ENCODE data around the gene REXO1. TPM values are rescaled to one million over a fixed set of nuclear protein-coding genes. Genes with fewer than 3 reads are reported as not detected.

REXO1 gene
- total and polyA plus RNA-seq, 2 experiments from 2014 or later: 20.2 to 90.1 TPM

DNA sequence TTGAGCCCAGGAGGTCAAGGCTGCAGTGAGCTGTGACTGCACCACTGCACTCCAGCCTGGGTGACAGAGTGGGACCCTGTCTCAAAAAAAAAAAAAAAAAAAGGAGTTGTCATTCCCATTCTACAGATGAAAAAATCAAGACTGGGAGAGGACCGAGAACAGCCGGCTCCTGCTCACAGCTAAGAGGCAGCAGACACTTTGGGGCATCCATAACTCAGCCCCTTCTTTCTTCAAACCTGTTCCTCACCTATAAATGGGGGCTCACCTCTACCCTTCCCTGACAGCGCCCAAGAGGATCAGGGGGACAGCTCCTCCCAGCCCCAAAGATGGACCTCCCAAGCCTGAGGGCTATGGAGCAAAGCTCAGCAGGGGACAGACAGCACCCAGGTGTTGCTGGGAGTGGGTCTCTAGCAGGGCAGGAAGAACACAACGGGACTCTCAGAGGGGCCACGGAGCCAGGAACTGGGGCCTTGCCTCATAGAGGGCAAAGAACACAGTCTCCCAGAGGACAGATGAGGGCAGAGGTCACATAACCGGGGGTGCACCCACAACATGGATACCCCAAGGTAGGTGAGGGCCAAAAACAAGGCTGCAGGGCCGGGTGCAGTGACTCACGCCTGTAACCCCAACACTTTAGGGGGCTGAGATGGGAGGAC lies 18.5 kb upstream of the REXO1 start:
- Histone ChIP-seq H3K9me2 (ENCODE audit: insufficient read depth) (no peaks in the 10 kb centered on the region), H2AFZ (no peak overlapping the region), H3K4me2 (no peak overlapping the region), H3F3A (replicated peaks; ENCODE audit: low read depth) (0 out of 2 replicates have a peak, but pooled peaks cover 6% of the 10 kb centered on the region), H3K4me1 (ENCODE audit: insufficient read depth) (peaks cover 6% of the 10 kb centered on the region), H3K27me3 (ENCODE audit: insufficient read depth) (peaks cover 6% of the 10 kb centered on the region), H3K79me2 (replicated peaks; ENCODE audit: insufficient read depth) (peaks cover 8% of the 10 kb centered on the region), H3K27ac (ENCODE audit: low read depth) (no peak overlapping the region), H4K20me1 (replicated peaks; ENCODE audit: insufficient read depth) (no peaks in the 10 kb centered on the region; the same call in 1 of the 2 replicates), H3K36me3 (ENCODE audit: insufficient read depth) (no peaks in the 10 kb centered on the region), H3K4me3 (no peak overlapping the region)
- TF ChIP-seq EZH2 (IDR thresholded peaks at IDR 0.05; ENCODE audit: low read depth, unreplicated experiment): no peak
- TF ChIP-seq POLR2AphosphoS5 (IDR thresholded peaks at IDR 0.05; ENCODE audit: low read depth): 0 out of 2 replicates have a peak, but pooled peaks have one; percentile 13
- no peak for TF ChIP-seq ZNF114 (CRISPR knock-in tag; IDR thresholded peaks at IDR 0.05)
- TF ChIP-seq, protein P1, sequence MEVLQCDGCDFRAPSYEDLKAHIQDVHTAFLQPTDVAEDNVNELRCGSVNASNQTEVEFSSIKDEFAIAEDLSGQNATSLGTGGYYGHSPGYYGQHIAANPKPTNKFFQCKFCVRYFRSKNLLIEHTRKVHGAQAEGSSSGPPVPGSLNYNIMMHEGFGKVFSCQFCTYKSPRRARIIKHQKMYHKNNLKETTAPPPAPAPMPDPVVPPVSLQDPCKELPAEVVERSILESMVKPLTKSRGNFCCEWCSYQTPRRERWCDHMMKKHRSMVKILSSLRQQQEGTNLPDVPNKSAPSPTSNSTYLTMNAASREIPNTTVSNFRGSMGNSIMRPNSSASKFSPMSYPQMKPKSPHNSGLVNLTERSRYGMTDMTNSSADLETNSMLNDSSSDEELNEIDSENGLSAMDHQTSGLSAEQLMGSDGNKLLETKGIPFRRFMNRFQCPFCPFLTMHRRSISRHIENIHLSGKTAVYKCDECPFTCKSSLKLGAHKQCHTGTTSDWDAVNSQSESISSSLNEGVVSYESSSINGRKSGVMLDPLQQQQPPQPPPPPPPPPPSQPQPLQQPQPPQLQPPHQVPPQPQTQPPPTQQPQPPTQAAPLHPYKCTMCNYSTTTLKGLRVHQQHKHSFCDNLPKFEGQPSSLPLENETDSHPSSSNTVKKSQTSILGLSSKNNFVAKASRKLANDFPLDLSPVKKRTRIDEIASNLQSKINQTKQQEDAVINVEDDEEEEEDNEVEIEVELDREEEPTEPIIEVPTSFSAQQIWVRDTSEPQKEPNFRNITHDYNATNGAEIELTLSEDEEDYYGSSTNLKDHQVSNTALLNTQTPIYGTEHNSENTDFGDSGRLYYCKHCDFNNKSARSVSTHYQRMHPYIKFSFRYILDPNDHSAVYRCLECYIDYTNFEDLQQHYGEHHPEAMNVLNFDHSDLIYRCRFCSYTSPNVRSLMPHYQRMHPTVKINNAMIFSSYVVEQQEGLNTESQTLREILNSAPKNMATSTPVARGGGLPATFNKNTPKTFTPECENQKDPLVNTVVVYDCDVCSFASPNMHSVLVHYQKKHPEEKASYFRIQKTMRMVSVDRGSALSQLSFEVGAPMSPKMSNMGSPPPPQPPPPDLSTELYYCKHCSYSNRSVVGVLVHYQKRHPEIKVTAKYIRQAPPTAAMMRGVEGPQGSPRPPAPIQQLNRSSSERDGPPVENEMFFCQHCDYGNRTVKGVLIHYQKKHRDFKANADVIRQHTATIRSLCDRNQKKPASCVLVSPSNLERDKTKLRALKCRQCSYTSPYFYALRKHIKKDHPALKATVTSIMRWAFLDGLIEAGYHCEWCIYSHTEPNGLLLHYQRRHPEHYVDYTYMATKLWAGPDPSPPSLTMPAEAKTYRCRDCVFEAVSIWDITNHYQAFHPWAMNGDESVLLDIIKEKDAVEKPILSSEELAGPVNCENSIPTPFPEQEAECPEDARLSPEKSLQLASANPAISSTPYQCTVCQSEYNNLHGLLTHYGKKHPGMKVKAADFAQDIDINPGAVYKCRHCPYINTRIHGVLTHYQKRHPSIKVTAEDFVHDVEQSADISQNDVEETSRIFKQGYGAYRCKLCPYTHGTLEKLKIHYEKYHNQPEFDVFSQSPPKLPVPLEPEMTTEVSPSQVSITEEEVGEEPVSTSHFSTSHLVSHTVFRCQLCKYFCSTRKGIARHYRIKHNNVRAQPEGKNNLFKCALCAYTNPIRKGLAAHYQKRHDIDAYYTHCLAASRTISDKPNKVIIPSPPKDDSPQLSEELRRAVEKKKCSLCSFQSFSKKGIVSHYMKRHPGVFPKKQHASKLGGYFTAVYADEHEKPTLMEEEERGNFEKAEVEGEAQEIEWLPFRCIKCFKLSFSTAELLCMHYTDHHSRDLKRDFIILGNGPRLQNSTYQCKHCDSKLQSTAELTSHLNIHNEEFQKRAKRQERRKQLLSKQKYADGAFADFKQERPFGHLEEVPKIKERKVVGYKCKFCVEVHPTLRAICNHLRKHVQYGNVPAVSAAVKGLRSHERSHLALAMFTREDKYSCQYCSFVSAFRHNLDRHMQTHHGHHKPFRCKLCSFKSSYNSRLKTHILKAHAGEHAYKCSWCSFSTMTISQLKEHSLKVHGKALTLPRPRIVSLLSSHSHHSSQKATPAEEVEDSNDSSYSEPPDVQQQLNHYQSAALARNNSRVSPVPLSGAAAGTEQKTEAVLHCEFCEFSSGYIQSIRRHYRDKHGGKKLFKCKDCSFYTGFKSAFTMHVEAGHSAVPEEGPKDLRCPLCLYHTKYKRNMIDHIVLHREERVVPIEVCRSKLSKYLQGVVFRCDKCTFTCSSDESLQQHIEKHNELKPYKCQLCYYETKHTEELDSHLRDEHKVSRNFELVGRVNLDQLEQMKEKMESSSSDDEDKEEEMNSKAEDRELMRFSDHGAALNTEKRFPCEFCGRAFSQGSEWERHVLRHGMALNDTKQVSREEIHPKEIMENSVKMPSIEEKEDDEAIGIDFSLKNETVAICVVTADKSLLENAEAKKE (CRISPR knock-in tag; IDR thresholded peaks at IDR 0.05): no peak
- no peak for TF ChIP-seq ZNF331 (CRISPR knock-in tag; IDR thresholded peaks at IDR 0.05; ENCODE audit: low read depth)
- TF ChIP-seq, protein P2, sequence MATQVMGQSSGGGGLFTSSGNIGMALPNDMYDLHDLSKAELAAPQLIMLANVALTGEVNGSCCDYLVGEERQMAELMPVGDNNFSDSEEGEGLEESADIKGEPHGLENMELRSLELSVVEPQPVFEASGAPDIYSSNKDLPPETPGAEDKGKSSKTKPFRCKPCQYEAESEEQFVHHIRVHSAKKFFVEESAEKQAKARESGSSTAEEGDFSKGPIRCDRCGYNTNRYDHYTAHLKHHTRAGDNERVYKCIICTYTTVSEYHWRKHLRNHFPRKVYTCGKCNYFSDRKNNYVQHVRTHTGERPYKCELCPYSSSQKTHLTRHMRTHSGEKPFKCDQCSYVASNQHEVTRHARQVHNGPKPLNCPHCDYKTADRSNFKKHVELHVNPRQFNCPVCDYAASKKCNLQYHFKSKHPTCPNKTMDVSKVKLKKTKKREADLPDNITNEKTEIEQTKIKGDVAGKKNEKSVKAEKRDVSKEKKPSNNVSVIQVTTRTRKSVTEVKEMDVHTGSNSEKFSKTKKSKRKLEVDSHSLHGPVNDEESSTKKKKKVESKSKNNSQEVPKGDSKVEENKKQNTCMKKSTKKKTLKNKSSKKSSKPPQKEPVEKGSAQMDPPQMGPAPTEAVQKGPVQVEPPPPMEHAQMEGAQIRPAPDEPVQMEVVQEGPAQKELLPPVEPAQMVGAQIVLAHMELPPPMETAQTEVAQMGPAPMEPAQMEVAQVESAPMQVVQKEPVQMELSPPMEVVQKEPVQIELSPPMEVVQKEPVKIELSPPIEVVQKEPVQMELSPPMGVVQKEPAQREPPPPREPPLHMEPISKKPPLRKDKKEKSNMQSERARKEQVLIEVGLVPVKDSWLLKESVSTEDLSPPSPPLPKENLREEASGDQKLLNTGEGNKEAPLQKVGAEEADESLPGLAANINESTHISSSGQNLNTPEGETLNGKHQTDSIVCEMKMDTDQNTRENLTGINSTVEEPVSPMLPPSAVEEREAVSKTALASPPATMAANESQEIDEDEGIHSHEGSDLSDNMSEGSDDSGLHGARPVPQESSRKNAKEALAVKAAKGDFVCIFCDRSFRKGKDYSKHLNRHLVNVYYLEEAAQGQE (IDR thresholded peaks at IDR 0.05; ENCODE audit: unreplicated experiment): no peak
- TF ChIP-seq CREB1 (CRISPR knock-in tag; IDR thresholded peaks at IDR 0.05; ENCODE audit: low read depth): no peak
- ATAC-seq (no peak), DNase-seq (ENCODE audit: low spot score) (no peak)
- Mint-ChIP-seq H3K27me3 (ENCODE audit: insufficient read depth, low read depth, poor library complexity) (peaks cover 16% of the 10 kb centered on the region), H3K36me3 (ENCODE audit: low read depth) (no peaks in the 10 kb centered on the region; the same call in 2 of the 3 replicates), H3K9me3 (no peaks in the 10 kb centered on the region), H3K27ac (no peak overlapping the region), H3K4me1 (peaks cover 5% of the 10 kb centered on the region; the same call in 1 of the 3 replicates), H3K4me3 (no peak overlapping the region)
